Heart left ventricle (tissue), 16 donors: ENCODE results near the gene EFNA5. TPM values are rescaled to one million over a fixed set of nuclear protein-coding genes. Genes with fewer than 3 reads are reported as not detected.
"Not testable (repeated sequence)": the region's sequence is repeated elsewhere in the genome, so short reads cannot be mapped to it uniquely, and the experiment has no call there.

Experiments used
- ATAC-seq, 4 donors: fragments of 200-7000 bp; cut with Tn5 transposase; one replicate each; pipeline ENCODE4 v1.9.1; 2020 to 2022; ENCODE audit warnings: moderate library complexity in 4 of 4, mild to moderate bottlenecking in 3 of 4, moderate number of reproducible peaks in 1 of 4
- DNase-seq, 5 donors: peaks; one replicate each; pipeline ENCODE4 v3.0.0-alpha.2; 2020
- H3K27ac ChIP-seq, 12 donors: fragments of 200-600 bp; sonication (generic) in 4 of 12; one replicate each; pipeline versions ENCODE4 v1.5.0 to v1.8.0; 2016 to 2022; ENCODE audit warnings: mild to moderate bottlenecking in 2 of 12
- H3K27me3 ChIP-seq, 9 donors: fragments of 200-600 bp; sonication (generic) in 2 of 9; one replicate each; pipeline versions ENCODE4 v1.5.1 to v1.8.0; 2016 to 2022; ENCODE audit warnings: mild to moderate bottlenecking in 3 of 9
- H3K36me3 ChIP-seq, 9 donors: fragments of 200-600 bp; sonication (generic) in 2 of 9; one replicate each; pipeline versions ENCODE4 v1.5.0 to v1.8.0; 2018 to 2022; ENCODE audit warnings: mild to moderate bottlenecking in 2 of 9
- H3K4me1 ChIP-seq, 12 donors: fragments of 200-600 bp; sonication (generic) in 4 of 12; one replicate each; pipeline versions ENCODE4 v1.5.0 to v1.8.0; 2016 to 2022; ENCODE audit warnings: mild to moderate bottlenecking in 3 of 12
- H3K4me3 ChIP-seq, 12 donors: fragments of 200-600 bp; sonication (generic) in 4 of 12; one replicate each; pipeline versions ENCODE4 v1.5.0 to v1.8.0; 2017 to 2022; ENCODE audit warnings: mild to moderate bottlenecking in 9 of 12, moderate library complexity in 4 of 12
- H3K9me3 ChIP-seq, 12 donors: fragments of 200-600 bp; sonication (generic) in 4 of 12; one replicate each; pipeline versions ENCODE4 v1.5.0 to v1.8.0; 2016 to 2022; ENCODE audit warnings: mild to moderate bottlenecking in 1 of 12
- CTCF ChIP-seq, 12 donors: fragments of 200-600 bp; sonication (generic) in 4 of 12; IDR thresholded peaks; one replicate each; pipeline versions ENCODE4 v1.5.0 to v1.8.0; 2018 to 2022; ENCODE audit warnings: antibody characterized with exemption in 12 of 12, mild to moderate bottlenecking in 5 of 12
- POLR2A ChIP-seq, 2 donors: fragments of 450-650 bp; IDR thresholded peaks; one replicate each; pipeline ENCODE4 v1.6.1; 2017; ENCODE audit warnings: antibody characterized with exemption in 2 of 2, mild to moderate bottlenecking in 2 of 2, moderate library complexity in 2 of 2
- WGBS, 4 donors: extraction: QIAGEN DNeasy Blood & Tissue Kit in 2 of 4; methylation state at CpG; one replicate each; pipeline versions ENCODE4 v1.1.5 to v1.1.7; 2013 to 2018; 5-methylcytosine and 5-hydroxymethylcytosine counted together
- intact Hi-C, 10 donors: fragments of 100-400 bp; cut with DNase I; formaldehyde crosslinking; loops; one replicate each; pipeline versions ENCODE4 v1.11.1 to v1.14.2; 2022
- polyA plus RNA-seq, 2 donors: library from polyadenylated mRNA; stranded (reverse); fragments of 200-250 nt; gene quantifications; one replicate each; pipeline ENCODE4 v1.2.3, GENCODE V29; 2013
- total RNA-seq, 9 donors: library from RNA; depleted of rRNA in 2 of 9; stranded (reverse); fragments of >200 nt in 2 of 9; fragmentation: NEBNext Ultra II Directional in 3 of 9; extraction: Animal tissue kit (Norgen Biotek cat#: 25700) in 3 of 9; gene quantifications; one replicate each; pipeline versions ENCODE4 v1.1.0 to v1.2.4, GENCODE V29; 2016 to 2023
- donor health status: ischemic (EF 13 %, LVEDD 7.1; RV severe dilation, severe dysfunction).
- donor health status: healthy with polysubstance abuse.
- donor health status: DM: no; HTN: yes; CAD: no.
- donor health status: DM: no; HTN: no; CAD: no.
- donor health status: ischemic (EF 25% LVEDD 6.9; RV normal size, moderate dysfunction).
- donor health status: ischemic (EF 25% LVEDD 5.7; RV mildly dilated, moderate dysfunction).
- donor health status: healthy.
- donor health status: DM: yes; HTN: yes; CAD: no.
- donor health status: ischemic (EF 35%, LVEDD 5.7; RV mildly dilated, moderate dysfunction).
- donor health status: nonischemic (EF 11% LVEDD 7.7; RV severe dilation, severe dysfunction).
- donor health status: DM: yes; HTN: yes; CAD: no.
- donor health status: PGD.
- donor health status: ischemic (EF 29% LVEDD 5.4; RV normal size, mild dysfunction).
- donor health status: nonischemic (EF 23%, LVEDD 6.1; RV moderate dilation, normal function).

EFNA5 gene
- total and polyA plus RNA-seq, 11 donors, result 6.1 to 58.4 (median 28.3) TPM

GRCh38 chr5:107356891-107357290 lies 313.8 kb downstream of the EFNA5 start:
- 44 to 59% (median 56%) methylated on average over 2 of the region's 2 CpGs for WGBS, 4 donors
- DNase-seq (no peak), ATAC-seq (no peak)
- no peak overlapping the region for H3K4me3 ChIP-seq
- H3K9me3 ChIP-seq, result no peaks in the 10 kb centered on the region
- no peak overlapping the region for H3K27ac ChIP-seq
- intact Hi-C loops, result no loop called here
- H3K36me3 ChIP-seq, result no peaks in the 10 kb centered on the region
- TF ChIP-seq POLR2A (IDR thresholded peaks at IDR 0.05), result no peak
- TF ChIP-seq CTCF (IDR thresholded peaks at IDR 0.05), result no peak
- peaks cover 0 to 11% (median 0%) of the 10 kb centered on the region in 12 donors for H3K4me1 ChIP-seq
- no peaks in the 10 kb centered on the region for H3K27me3 ChIP-seq

- TF ChIP-seq POLR2A (IDR thresholded peaks at IDR 0.05), result no peak
- no peak for TF ChIP-seq CTCF (IDR thresholded peaks at IDR 0.05)
- Histone ChIP-seq H3K36me3 (no peaks in the 10 kb centered on the region), H3K27ac (no peak overlapping the region), H3K4me1 (no peaks in the 10 kb centered on the region), H3K4me3 (no peak overlapping the region), H3K27me3 (no peaks in the 10 kb centered on the region), H3K9me3 (peaks cover 0 to 22% (median 0%) of the 10 kb centered on the region in 12 donors)
- intact Hi-C loops, result no loop called here
- WGBS, 4 donors, result 75 to 93% (median 88%) methylated on average over 2 of the region's 2 CpGs
- DNase-seq, result no peak
- no peak for ATAC-seq
These were observed 318.2 kb downstream of the EFNA5 start for GRCh38 chr5:107352576-107352975.

- ATAC-seq, H3K4me1 ChIP-seq, H3K36me3 ChIP-seq, intact Hi-C loops, H3K27ac ChIP-seq, H3K4me3 ChIP-seq, H3K27me3 ChIP-seq, DNase-seq: not testable (repeated sequence)
- WGBS, 4 donors, result 84 to 93% (median 90%) methylated on average over 3 of the region's 3 CpGs
- H3K9me3 ChIP-seq, result peaks cover 0 to 56% (median 14%) of the 10 kb centered on the region in 12 donors
These were observed 324.2 kb downstream of the EFNA5 start for GRCh38 chr5:107346580-107346979.

GRCh38 chr5:107342371-107342770 lies 328.4 kb downstream of the EFNA5 start:
- H3K36me3 ChIP-seq, result no peaks in the 10 kb centered on the region
- no peaks in the 10 kb centered on the region for H3K27me3 ChIP-seq
- TF ChIP-seq POLR2A (IDR thresholded peaks at IDR 0.05), result no peak
- no peak for TF ChIP-seq CTCF (IDR thresholded peaks at IDR 0.05)
- H3K27ac ChIP-seq, result no peak overlapping the region
- whole genome bisulfite sequencing, 4 donors, result 59 to 73% (median 69%) methylated on average over 4 of the region's 4 CpGs
- no peak for ATAC-seq
- DNase-seq, result no peak
- intact Hi-C loops, result no loop called here
- peaks cover 0 to 36% (median 14%) of the 10 kb centered on the region in 12 donors for H3K9me3 ChIP-seq
- H3K4me1 ChIP-seq, result no peaks in the 10 kb centered on the region
- H3K4me3 ChIP-seq, result no peak overlapping the region

GRCh38 chr5:107341376-107342084 lies 329.2 kb downstream of the EFNA5 start:
- Histone ChIP-seq H3K9me3 (peaks cover 0 to 28% (median 14%) of the 10 kb centered on the region in 12 donors), H3K36me3 (no peaks in the 10 kb centered on the region), H3K27ac (peak overlapping the region in 1 of 12 donors; percentile 46), H3K4me1 (no peaks in the 10 kb centered on the region), H3K4me3 (no peak overlapping the region), H3K27me3 (no peaks in the 10 kb centered on the region)
- 79 to 96% (median 93%) methylated on average over 6 of the region's 6 CpGs for WGBS, 4 donors
- intact Hi-C loops, result no loop called here
- DNase-seq (no peak), ATAC-seq (no peak)
- TF ChIP-seq POLR2A (IDR thresholded peaks at IDR 0.05) (no peak), CTCF (IDR thresholded peaks at IDR 0.05) (no peak)
